ENCODE measurements around the gene PYROXD2. TPM values are rescaled to one million over a fixed set of nuclear protein-coding genes. Genes with fewer than 3 reads are reported as not detected.
A peak's percentile ranks its signal among the peaks of the same experiment; 100 is the strongest.

The PYROXD2 gene
- total RNA-seq, 1 experiment from 2014 or later = 8.1 TPM

GRCh38 chr10:98411768-98412167 is 3.2 kb downstream of the PYROXD2 start:
- no peak overlapping the region for H3K4me3 Mint-ChIP-seq
- no peaks in the 10 kb centered on the region for H3K27me3 Mint-ChIP-seq (ENCODE audit: low read depth)
- no peaks in the 10 kb centered on the region for H3K36me3 Mint-ChIP-seq
- no peaks in the 10 kb centered on the region for H3K9me3 Mint-ChIP-seq
- H3K4me1 Mint-ChIP-seq = peaks cover 17% of the 10 kb centered on the region
- TF ChIP-seq EMX1 (CRISPR knock-in tag; IDR thresholded peaks at IDR 0.05) (no peak), SOX15 (CRISPR knock-in tag; IDR thresholded peaks at IDR 0.05) (no peak), FOXJ3 (CRISPR knock-in tag; IDR thresholded peaks at IDR 0.05; ENCODE audit: borderline replicate concordance) (no peak), E2F4 (CRISPR knock-in tag; IDR thresholded peaks at IDR 0.05; ENCODE audit: borderline replicate concordance, low read depth) (no peak), TEAD1 (CRISPR knock-in tag; IDR thresholded peaks at IDR 0.05) (no peak), PRRX2 (CRISPR knock-in tag; IDR thresholded peaks at IDR 0.05) (no peak), TEAD4 (CRISPR knock-in tag; IDR thresholded peaks at IDR 0.05) (no peak), PRDM15 (CRISPR knock-in tag; IDR thresholded peaks at IDR 0.05) (no peak), E2F1 (CRISPR knock-in tag; IDR thresholded peaks at IDR 0.05) (no peak), ESRRA (CRISPR knock-in tag; IDR thresholded peaks at IDR 0.05; ENCODE audit: borderline replicate concordance) (no peak)
- ATAC-seq (no peak), DNase-seq (ENCODE audit: low spot score) (no peak)
- ChIA-PET POLR2A (no interaction called here), CTCF (interaction anchor here (0.7 to 1.6 kb wide), 4 partner anchors 12 to 1331 kb away, joined by 3 to 7 read pairs (median 4); no protein-coding TSS in a partner anchor)
- H3K27ac Mint-ChIP-seq = 0 out of 2 replicates have a peak overlapping the region, but pooled peaks have one; percentile 20

- CTCF ChIA-PET = interaction anchor here (0.7 to 1.6 kb wide), 2 partner anchors 15 to 1331 kb away, joined by 3 to 6 read pairs; no protein-coding TSS in a partner anchor
- H3K9me3 Mint-ChIP-seq = no peaks in the 10 kb centered on the region
- POLR2A ChIA-PET = no interaction called here
- H3K4me3 Mint-ChIP-seq = no peak overlapping the region
- H3K27ac Mint-ChIP-seq = no peak overlapping the region
- no peak for TF ChIP-seq NR1H2 (CRISPR knock-in tag; IDR thresholded peaks at IDR 0.05)
- TF ChIP-seq NFYB (CRISPR knock-in tag; conservative IDR thresholded peaks at IDR 0.05; ENCODE audit: low read depth) = no peak
- TF ChIP-seq E2F1 (CRISPR knock-in tag; IDR thresholded peaks at IDR 0.05) = no peak
- TF ChIP-seq ATF3 (CRISPR knock-in tag; conservative IDR thresholded peaks at IDR 0.05) = no peak
- no peak for TF ChIP-seq KAT7 (CRISPR knock-in tag; IDR thresholded peaks at IDR 0.05; ENCODE audit: borderline replicate concordance)
- no peak for TF ChIP-seq HMGA2 (CRISPR knock-in tag; IDR thresholded peaks at IDR 0.05)
- TF ChIP-seq E2F4 (CRISPR knock-in tag; IDR thresholded peaks at IDR 0.05; ENCODE audit: borderline replicate concordance, low read depth) = no peak
- no peak for TF ChIP-seq FOXP1 (CRISPR knock-in tag; IDR thresholded peaks at IDR 0.05; ENCODE audit: borderline replicate concordance)
- TF ChIP-seq ARID4B (CRISPR knock-in tag; IDR thresholded peaks at IDR 0.05; ENCODE audit: borderline replicate concordance) = no peak
- no peak for TF ChIP-seq ZBTB43 (CRISPR knock-in tag; IDR thresholded peaks at IDR 0.05)
- no peak for TF ChIP-seq RORB (CRISPR knock-in tag; IDR thresholded peaks at IDR 0.05)
- no peak for TF ChIP-seq PRRX2 (CRISPR knock-in tag; IDR thresholded peaks at IDR 0.05)
- H3K27me3 Mint-ChIP-seq (ENCODE audit: low read depth) = no peaks in the 10 kb centered on the region
- DNase-seq (ENCODE audit: low spot score) = no peak
- peaks cover 17% of the 10 kb centered on the region for H3K4me1 Mint-ChIP-seq
- H3K36me3 Mint-ChIP-seq = no peaks in the 10 kb centered on the region
- ATAC-seq = no peak
Measured at GRCh38 chr10:98411166-98411565, 3.8 kb downstream of the PYROXD2 start.

Measured in WTC11 (cell line).